ENCODE measurements around the gene BTBD6. TPM values are rescaled to one million over a fixed set of nuclear protein-coding genes. Genes with fewer than 3 reads are reported as not detected.

BTBD6 gene
- total and polyA plus RNA-seq, 2 donors (not counting 3 experiments of a cell fraction or from before 2014, with no cell fraction given): 63.1 to 65.0 TPM

GRCh38 chr14:105212541-105213300 is 35.6 kb upstream of the BTBD6 start:
- Histone ChIP-seq H3K4me2 (ENCODE audit: insufficient read depth, low read length) (no peak overlapping the region), H3K9ac (replicated peaks; ENCODE audit: extremely low read depth, insufficient read depth, low read length) (no peak overlapping the region), H3K4me1 (ENCODE audit: control insufficient read depth, extremely low read depth, insufficient read depth, low read length) (no peaks in the 10 kb centered on the region), H3K9me1 (replicated peaks; ENCODE audit: control insufficient read depth, extremely low read depth, insufficient read depth, low read length) (no peaks in the 10 kb centered on the region), H3K9me3 (replicated peaks; ENCODE audit: control insufficient read depth, insufficient read depth, low read length) (no peaks in the 10 kb centered on the region), H4K20me1 (replicated peaks; ENCODE audit: control insufficient read depth, extremely low read depth, insufficient read depth, low read length) (no peaks in the 10 kb centered on the region), H2AFZ (ENCODE audit: low read depth, low read length) (no peak overlapping the region), H3K27me3 (ENCODE audit: control insufficient read depth in 2 of 2, insufficient read depth in 2 of 2, low read length in 2 of 2) (no peaks in the 10 kb centered on the region), H3K79me2 (ENCODE audit: control insufficient read depth, insufficient read depth, low read length) (no peaks in the 10 kb centered on the region), H3K4me3 (replicated peaks in 1 of 3; ENCODE audit: insufficient read depth in 1 of 3, low read depth in 1 of 3, low read length in 3 of 3) (no peak overlapping the region), H3K36me3 (ENCODE audit: control insufficient read depth in 2 of 2, extremely low read depth in 1 of 2, insufficient read depth in 2 of 2, low read length in 2 of 2) (peaks cover 0 to 23% of the 10 kb centered on the region in 2 experiments), H3K27ac (ENCODE audit: insufficient read depth, low read depth, low read length) (no peak overlapping the region)
- CTCF ChIA-PET: interaction anchor here (1.0 kb wide), 1 partner anchor 13 kb away, joined by 3 read pairs; no protein-coding TSS in a partner anchor
- FAIRE-seq (no peak), DNase-seq (ENCODE audit: low read depth, low spot score) (no peak)
- no TSS peak for BruUV-seq (replicated peaks)
- TF ChIP-seq CTCF (IDR thresholded peaks at IDR 0.05; ENCODE audit: extremely low read depth in 1 of 2, insufficient read depth in 1 of 2, low read depth in 1 of 2, low read length in 2 of 2) (no peak), GATA2 (IDR thresholded peaks at IDR 0.05; ENCODE audit: insufficient read depth, insufficient read length, low read depth, low read length) (no peak), MAX (IDR thresholded peaks at IDR 0.05; ENCODE audit: insufficient read depth, insufficient read length) (no peak), FOS (IDR thresholded peaks at IDR 0.05; ENCODE audit: borderline replicate concordance, insufficient read depth, low read length) (no peak), MYC (IDR thresholded peaks at IDR 0.05; ENCODE audit: low read depth, low read length) (no peak), POLR2AphosphoS5 (IDR thresholded peaks at IDR 0.05; ENCODE audit: insufficient read depth, low read depth, low read length) (no peak), EZH2 (IDR thresholded peaks at IDR 0.05; ENCODE audit: borderline replicate concordance, low read depth, low read length, severe bottlenecking) (no peak), POLR2A (IDR thresholded peaks at IDR 0.05; ENCODE audit: low read depth, low read length) (no peak), JUN (IDR thresholded peaks at IDR 0.05; ENCODE audit: borderline replicate concordance, insufficient read depth, insufficient read length, low read depth) (no peak)
- POLR2A ChIA-PET: no interaction called here
- intact Hi-C loops (cut with micrococcal nuclease): no loop called here
- dilution Hi-C loops (cut with MboI; ENCODE audit: extremely low pct_ligation_motif_present, low sequenced_read_pairs): no loop called here
